ENCODE data around the gene PRKCB.

The PRKCB gene

DNA sequence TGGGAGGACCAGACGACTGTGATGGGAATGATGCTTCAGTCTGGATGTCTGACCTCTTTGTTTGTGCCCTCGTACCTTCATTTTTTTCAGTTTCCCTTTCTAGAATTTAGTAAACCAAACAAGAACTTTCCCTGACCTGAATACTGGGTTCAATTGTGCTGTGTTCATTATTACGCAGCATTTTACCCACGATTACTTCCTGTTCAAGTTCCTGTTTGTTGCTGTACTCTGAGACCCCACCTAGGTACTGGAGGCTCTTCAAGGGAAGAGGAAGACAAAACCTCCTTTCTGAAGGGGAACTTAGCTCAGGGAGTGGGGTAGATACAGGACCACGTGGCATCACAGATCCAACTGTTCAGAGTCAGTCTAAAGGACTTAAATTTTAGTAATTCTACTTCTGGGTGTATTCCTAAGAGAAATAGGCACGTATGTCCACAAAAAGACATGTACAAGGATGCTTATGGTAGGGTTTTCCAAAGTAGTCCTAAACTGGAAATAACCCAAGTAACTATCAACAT lies 9.2 kb upstream of the PRKCB start:
- no peak overlapping the region for H3K4me3 ChIP-seq (ENCODE audit: low read depth, low read length)
- DNase-seq (ENCODE audit: low read depth): no peak
- TF ChIP-seq, protein P1, sequence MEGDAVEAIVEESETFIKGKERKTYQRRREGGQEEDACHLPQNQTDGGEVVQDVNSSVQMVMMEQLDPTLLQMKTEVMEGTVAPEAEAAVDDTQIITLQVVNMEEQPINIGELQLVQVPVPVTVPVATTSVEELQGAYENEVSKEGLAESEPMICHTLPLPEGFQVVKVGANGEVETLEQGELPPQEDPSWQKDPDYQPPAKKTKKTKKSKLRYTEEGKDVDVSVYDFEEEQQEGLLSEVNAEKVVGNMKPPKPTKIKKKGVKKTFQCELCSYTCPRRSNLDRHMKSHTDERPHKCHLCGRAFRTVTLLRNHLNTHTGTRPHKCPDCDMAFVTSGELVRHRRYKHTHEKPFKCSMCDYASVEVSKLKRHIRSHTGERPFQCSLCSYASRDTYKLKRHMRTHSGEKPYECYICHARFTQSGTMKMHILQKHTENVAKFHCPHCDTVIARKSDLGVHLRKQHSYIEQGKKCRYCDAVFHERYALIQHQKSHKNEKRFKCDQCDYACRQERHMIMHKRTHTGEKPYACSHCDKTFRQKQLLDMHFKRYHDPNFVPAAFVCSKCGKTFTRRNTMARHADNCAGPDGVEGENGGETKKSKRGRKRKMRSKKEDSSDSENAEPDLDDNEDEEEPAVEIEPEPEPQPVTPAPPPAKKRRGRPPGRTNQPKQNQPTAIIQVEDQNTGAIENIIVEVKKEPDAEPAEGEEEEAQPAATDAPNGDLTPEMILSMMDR (conservative IDR thresholded peaks at IDR 0.05; ENCODE audit: low read depth, low read length): no peak

DNA sequence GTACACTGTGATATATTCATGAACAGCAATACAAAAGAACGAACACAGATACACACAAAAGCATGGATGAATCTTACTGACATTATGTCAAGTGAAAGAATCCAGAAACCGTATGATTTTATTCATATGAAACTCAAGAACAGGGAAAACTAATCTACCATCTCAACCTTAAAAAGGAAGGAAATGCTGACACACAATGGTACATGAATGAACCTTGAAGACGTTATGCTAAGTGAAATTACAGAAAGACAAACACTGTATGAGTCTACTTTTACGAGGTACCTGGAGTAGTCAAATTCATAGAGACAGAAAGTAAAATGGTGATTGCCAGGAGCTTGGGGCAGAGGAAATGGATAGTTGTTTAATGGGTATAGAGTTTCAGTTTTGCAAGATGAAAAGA lies 8.7 kb upstream of the PRKCB start:
- TF ChIP-seq, protein P1 (conservative IDR thresholded peaks at IDR 0.05; ENCODE audit: low read depth, low read length): no peak
- no peak overlapping the region for H3K4me3 ChIP-seq (ENCODE audit: low read depth, low read length)
- DNase-seq (ENCODE audit: low read depth): no peak

GRCh38 chr16:23829454-23829853 lies 6.3 kb upstream of the PRKCB start:
- no peak for DNase-seq (ENCODE audit: low read depth)
- H3K4me3 ChIP-seq (ENCODE audit: low read depth, low read length): no peak overlapping the region
- TF ChIP-seq, protein P1 (conservative IDR thresholded peaks at IDR 0.05; ENCODE audit: low read depth, low read length): no peak

DNA sequence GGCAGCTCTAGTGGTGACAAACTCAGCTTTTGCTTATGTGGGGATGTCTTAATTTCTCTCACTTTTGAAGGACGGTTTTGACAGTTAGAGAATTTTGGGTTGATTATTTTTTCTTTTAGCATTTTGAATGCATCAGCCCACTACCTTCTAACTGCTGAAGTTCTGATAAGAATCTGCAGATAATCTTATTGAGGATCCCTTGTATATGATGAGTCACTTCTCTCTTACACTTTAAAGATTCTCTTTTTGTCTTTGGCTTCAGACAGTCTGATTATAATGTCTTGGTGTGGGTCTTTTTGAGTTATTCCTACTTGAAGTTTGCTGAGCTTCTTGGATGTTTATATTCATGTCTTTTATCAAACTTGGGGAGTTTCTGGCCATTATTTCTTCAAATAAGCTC lies 5.5 kb upstream of the PRKCB start:
- no peak overlapping the region for H3K4me3 ChIP-seq (ENCODE audit: low read depth, low read length)
- DNase-seq (ENCODE audit: low read depth): no peak
- TF ChIP-seq, protein P1 (conservative IDR thresholded peaks at IDR 0.05; ENCODE audit: low read depth, low read length): no peak

GRCh38 chr16:23832882-23833281 lies 2.9 kb upstream of the PRKCB start:
- no peak for DNase-seq (ENCODE audit: low read depth)
- TF ChIP-seq, protein P1 (conservative IDR thresholded peaks at IDR 0.05; ENCODE audit: low read depth, low read length): no peak

GRCh38 chr16:23833504-23833903 lies 2.3 kb upstream of the PRKCB start:
- TF ChIP-seq, protein P1 (conservative IDR thresholded peaks at IDR 0.05; ENCODE audit: low read depth, low read length): no peak
- H3K4me3 ChIP-seq (ENCODE audit: low read depth, low read length): no peak overlapping the region
- no peak for DNase-seq (ENCODE audit: low read depth)

More at GRCh38 chr16:23832882-23833281, 2.9 kb upstream of the PRKCB start:
- no peak overlapping the region for H3K4me3 ChIP-seq (ENCODE audit: low read depth, low read length)

GRCh38 chr16:23833960-23834685 lies 1.7 kb upstream of the PRKCB start:
- no peak overlapping the region for H3K4me3 ChIP-seq (ENCODE audit: low read depth, low read length)
- no peak for DNase-seq (ENCODE audit: low read depth)
- TF ChIP-seq, protein P1 (conservative IDR thresholded peaks at IDR 0.05; ENCODE audit: low read depth, low read length): no peak
